HG02571 (cell line): ENCODE data around the gene PRTFDC1.

Source experiments
- ATAC-seq: cut with Tn5 transposase; IDR thresholded peaks from one replicate; pipeline ENCODE4 v1.9.1; 2021; ENCODE audit warnings: mild to moderate bottlenecking, moderate library complexity; ENCODE audit not compliant: unreplicated experiment

Gene PRTFDC1

GRCh38 chr10:24804956-24805355 is 147.4 kb downstream of the PRTFDC1 start:
- ATAC-seq = no peak

DNA sequence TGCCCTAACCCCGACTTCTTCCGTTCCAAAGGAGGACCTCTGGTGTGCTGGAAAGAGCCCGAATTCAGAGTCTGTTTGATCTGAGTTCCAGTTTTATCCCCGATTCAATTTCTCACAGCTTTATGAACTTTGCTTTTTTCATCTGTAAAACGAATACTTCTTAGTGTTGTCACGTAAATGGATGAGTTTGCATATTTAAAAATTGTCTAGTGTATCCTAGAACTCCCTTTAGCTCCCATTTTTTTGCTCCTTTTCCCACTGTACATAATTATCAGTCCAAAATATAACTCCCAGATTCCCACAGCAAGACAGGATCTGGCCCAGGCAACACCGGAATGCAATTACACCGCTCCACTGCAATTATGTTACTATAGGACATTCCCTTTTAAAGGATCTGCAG is 148.0 kb downstream of the PRTFDC1 start:
- no peak for ATAC-seq

- no peak for ATAC-seq
These were observed 150.0 kb downstream of the PRTFDC1 start for GRCh38 chr10:24802378-24802777.

DNA sequence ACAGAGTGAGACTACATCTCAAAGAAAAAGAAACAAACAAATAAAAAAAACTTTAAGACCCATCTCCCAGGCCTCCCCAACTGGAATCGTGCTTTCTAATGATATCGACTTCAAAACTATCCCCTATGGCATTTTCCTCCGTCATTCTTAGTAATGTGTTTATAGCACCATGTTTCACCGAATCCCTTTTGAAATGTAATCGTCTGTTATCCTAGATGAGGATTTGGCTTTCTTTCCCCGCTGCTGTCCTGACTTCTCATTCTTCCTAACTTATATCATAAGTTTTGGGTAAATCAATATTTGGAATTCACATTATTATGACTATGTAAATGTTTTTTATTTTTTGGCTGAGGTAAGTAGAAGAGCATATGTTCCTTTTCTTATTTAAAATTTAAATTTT is 151.5 kb downstream of the PRTFDC1 start:
- no peak for ATAC-seq
